ENCODE results near the gene KRT84. TPM values are rescaled to one million over a fixed set of nuclear protein-coding genes. Genes with fewer than 3 reads are reported as not detected.

KRT84 gene
- total and polyA plus RNA-seq, 10 of the 15 experiments (the other 5 are each of a cell fraction or from before 2014, with no cell fraction given), result not detected

- H2AFZ ChIP-seq (ENCODE audit: control insufficient read depth, low read depth, low read length), result no peak overlapping the region
- H3K79me2 ChIP-seq (ENCODE audit: control insufficient read depth, insufficient read depth, low read length), result no peaks in the 10 kb centered on the region
- H3K27me3 ChIP-seq (replicated peaks in 1 of 2; ENCODE audit: control insufficient read depth in 2 of 2, insufficient read depth in 2 of 2, low read length in 1 of 2), result peaks cover 0 to 2% of the 10 kb centered on the region in 2 experiments; a peak in 2 of 4 replicates
- intact Hi-C loops (cut with micrococcal nuclease; ENCODE audit: unreplicated experiment) (no loop called here), in situ Hi-C loops (cut with MboI) (loop anchor here (25.0 kb wide), 1 partner anchor 589 kb away; no protein-coding TSS in a partner anchor)
- 0% methylated on average over 1 of the region's 1 CpG for WGBS (ENCODE audit: insufficient coverage, insufficient replicate concordance, low lambda C conversion rate, missing lambda C conversion rate)
- H4K20me1 ChIP-seq (ENCODE audit: control insufficient read depth, insufficient read depth), result no peaks in the 10 kb centered on the region
- no peak overlapping the region for H3K9ac ChIP-seq (ENCODE audit: control insufficient read depth, insufficient read depth, low read length)
- no peaks in the 10 kb centered on the region; the same call in 1 of the 2 replicates for H3K4me1 ChIP-seq (ENCODE audit: control insufficient read depth, insufficient read depth, low read length)
- CTCF ChIA-PET, result no interaction called here
- H3K27ac ChIP-seq (ENCODE audit: control insufficient read depth, insufficient read depth), result no peak overlapping the region
- RAD21 ChIA-PET (ENCODE audit: unreplicated experiment), result no interaction called here
- no peak overlapping the region for H3K4me3 ChIP-seq
- no TSS peak for BruUV-seq (replicated peaks)
- H3K36me3 ChIP-seq (ENCODE audit: control insufficient read depth in 2 of 2, insufficient read depth in 2 of 2, low read length in 1 of 2), result no peaks in the 10 kb centered on the region
- TF ChIP-seq, protein P1, sequence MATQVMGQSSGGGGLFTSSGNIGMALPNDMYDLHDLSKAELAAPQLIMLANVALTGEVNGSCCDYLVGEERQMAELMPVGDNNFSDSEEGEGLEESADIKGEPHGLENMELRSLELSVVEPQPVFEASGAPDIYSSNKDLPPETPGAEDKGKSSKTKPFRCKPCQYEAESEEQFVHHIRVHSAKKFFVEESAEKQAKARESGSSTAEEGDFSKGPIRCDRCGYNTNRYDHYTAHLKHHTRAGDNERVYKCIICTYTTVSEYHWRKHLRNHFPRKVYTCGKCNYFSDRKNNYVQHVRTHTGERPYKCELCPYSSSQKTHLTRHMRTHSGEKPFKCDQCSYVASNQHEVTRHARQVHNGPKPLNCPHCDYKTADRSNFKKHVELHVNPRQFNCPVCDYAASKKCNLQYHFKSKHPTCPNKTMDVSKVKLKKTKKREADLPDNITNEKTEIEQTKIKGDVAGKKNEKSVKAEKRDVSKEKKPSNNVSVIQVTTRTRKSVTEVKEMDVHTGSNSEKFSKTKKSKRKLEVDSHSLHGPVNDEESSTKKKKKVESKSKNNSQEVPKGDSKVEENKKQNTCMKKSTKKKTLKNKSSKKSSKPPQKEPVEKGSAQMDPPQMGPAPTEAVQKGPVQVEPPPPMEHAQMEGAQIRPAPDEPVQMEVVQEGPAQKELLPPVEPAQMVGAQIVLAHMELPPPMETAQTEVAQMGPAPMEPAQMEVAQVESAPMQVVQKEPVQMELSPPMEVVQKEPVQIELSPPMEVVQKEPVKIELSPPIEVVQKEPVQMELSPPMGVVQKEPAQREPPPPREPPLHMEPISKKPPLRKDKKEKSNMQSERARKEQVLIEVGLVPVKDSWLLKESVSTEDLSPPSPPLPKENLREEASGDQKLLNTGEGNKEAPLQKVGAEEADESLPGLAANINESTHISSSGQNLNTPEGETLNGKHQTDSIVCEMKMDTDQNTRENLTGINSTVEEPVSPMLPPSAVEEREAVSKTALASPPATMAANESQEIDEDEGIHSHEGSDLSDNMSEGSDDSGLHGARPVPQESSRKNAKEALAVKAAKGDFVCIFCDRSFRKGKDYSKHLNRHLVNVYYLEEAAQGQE (IDR thresholded peaks at IDR 0.05; ENCODE audit: low read depth, low read length), result no peak
- TF ChIP-seq ZNF24 (IDR thresholded peaks at IDR 0.05) (no peak), PAX5 (IDR thresholded peaks at IDR 0.05; ENCODE audit: borderline replicate concordance, low read depth, low read length) (no peak), PML (IDR thresholded peaks at IDR 0.05; ENCODE audit: low read length) (no peak), ZNF217 (IDR thresholded peaks at IDR 0.05) (no peak), SPI1 (IDR thresholded peaks at IDR 0.05; ENCODE audit: borderline replicate concordance, insufficient read depth, low read depth, low read length) (no peak), IKZF2 (IDR thresholded peaks at IDR 0.05) (no peak), BCL11A (IDR thresholded peaks at IDR 0.05; ENCODE audit: low read depth, low read length) (no peak), HDAC6 (IDR thresholded peaks at IDR 0.05; ENCODE audit: unreplicated experiment) (no peak), GABPA (IDR thresholded peaks at IDR 0.05; ENCODE audit: low read depth) (no peak), ZNF592 (IDR thresholded peaks at IDR 0.05) (no peak), IKZF1 (conservative IDR thresholded peaks at IDR 0.05) (no peak), FOXM1 (IDR thresholded peaks at IDR 0.05; ENCODE audit: low read depth, low read length) (no peak)
- SMC1A ChIA-PET (ENCODE audit: uncharacterized antibody, unreplicated experiment), result no interaction called here
- ATAC-seq (no peak), DNase-seq (ENCODE audit: low read depth, low spot score) (no peak), FAIRE-seq (no peak)
- H3K4me2 ChIP-seq (ENCODE audit: control insufficient read depth, insufficient read depth), result no peak overlapping the region
- POLR2A ChIA-PET, result no interaction called here
- no peaks in the 10 kb centered on the region for H3K9me3 ChIP-seq (replicated peaks; ENCODE audit: control insufficient read depth, insufficient read depth, low read length)
These were observed 12.7 kb upstream of the KRT84 start for GRCh38 chr12:52398176-52398575.

All from GM12878 (cell line).